ENCODE results near the gene PLA2G5.

GRCh38 chr1:20047096-20047495 is 22.9 kb upstream of the PLA2G5 start:
- TF ChIP-seq CTCF (IDR thresholded peaks at IDR 0.05) (no peak), POLR2A (IDR thresholded peaks at IDR 0.05) (no peak), EP300 (IDR thresholded peaks at IDR 0.05) (no peak)
